Stimulated activated CD4-positive, alpha-beta T cell treated with anti-CD3 and anti-CD28 coated beads, TNF-alpha, amount 100 ng/mL, for 48 hours (primary cell): ENCODE measurements around the gene NFATC2IP.
"Not testable (repeated sequence)": the region's sequence is repeated elsewhere in the genome, so short reads cannot be mapped to it uniquely, and the experiment has no call there.

Experiments used
- DNase-seq, 3 donors: peaks; one replicate each; pipeline ENCODE4 v3.0.0-alpha.2; 2020; ENCODE audit warnings: low read depth in 3 of 3

NFATC2IP gene

GRCh38 chr16:28967156-28967555 is 16.4 kb downstream of the NFATC2IP start:
- DNase-seq: no peak

- not testable (repeated sequence) for DNase-seq
These were observed 19.0 kb downstream of the NFATC2IP start for GRCh38 chr16:28969696-28970095.

- no peak for DNase-seq
These were observed 23.3 kb downstream of the NFATC2IP start for GRCh38 chr16:28974007-28974436.

GRCh38 chr16:28974437-28975157 is 23.9 kb downstream of the NFATC2IP start, which contains the start of gene SPNS1:
SPNS1 (plus strand) TSS chr16:28974778; CDS start chr16:28975152, 374 bp downstream.
- DNase-seq: peak; percentile 88 to 92 (median 91)

GRCh38 chr16:28975158-28975599 is 24.4 kb downstream of the NFATC2IP start:
- no peak for DNase-seq

- DNase-seq: no peak
These were observed 27.2 kb downstream of the NFATC2IP start for GRCh38 chr16:28977703-28978662.

GRCh38 chr16:28980330-28980729 is 29.6 kb downstream of the NFATC2IP start:
- not testable (repeated sequence) for DNase-seq

- DNase-seq: no peak
These were observed 30.2 kb downstream of the NFATC2IP start for GRCh38 chr16:28980929-28981328.

GRCh38 chr16:28981517-28981916 is 30.8 kb downstream of the NFATC2IP start:
- DNase-seq: peak in 1 of 3 donors; percentile 49

- DNase-seq: no peak
These were observed 31.7 kb downstream of the NFATC2IP start for GRCh38 chr16:28982418-28982817.

GRCh38 chr16:28982949-28983348 is 32.2 kb downstream of the NFATC2IP start:
- no peak for DNase-seq

GRCh38 chr16:28983644-28984043 is 32.9 kb downstream of the NFATC2IP start:
- DNase-seq: no peak

- no peak for DNase-seq
These were observed 33.4 kb downstream of the NFATC2IP start for GRCh38 chr16:28984091-28984490.

GRCh38 chr16:28984619-28985135 is 33.9 kb downstream of the NFATC2IP start, which contains the start of gene LAT:
LAT (plus strand) TSS chr16:28985052; CDS start chr16:28985418, 366 bp downstream.
- DNase-seq: peak in 1 of 3 donors; percentile 71

- DNase-seq: no peak
These were observed 34.7 kb downstream of the NFATC2IP start for GRCh38 chr16:28985211-28986041.

- DNase-seq: no peak
These were observed 35.3 kb downstream of the NFATC2IP start for GRCh38 chr16:28986046-28986445.

GRCh38 chr16:28986492-28986891 is 35.8 kb downstream of the NFATC2IP start:
- no peak for DNase-seq

- DNase-seq: no peak
These were observed 36.6 kb downstream of the NFATC2IP start for GRCh38 chr16:28987170-28987853.

GRCh38 chr16:28989363-28989762 is 38.6 kb downstream of the NFATC2IP start:
- no peak for DNase-seq

- peak in 2 of 3 donors; percentile 63 to 66 for DNase-seq
These were observed 39.8 kb downstream of the NFATC2IP start for GRCh38 chr16:28990375-28991040.
